Lower leg skin (tissue), 3 donors: ENCODE measurements around the gene PACC1.

Source experiments
- CTCF ChIP-seq, 3 donors: fragments of 450-650 bp; IDR thresholded peaks; one replicate each; pipeline ENCODE4 v1.5.1; 2016; ENCODE audit warnings: antibody characterized with exemption in 3 of 3, mild to moderate bottlenecking in 3 of 3, moderate library complexity in 2 of 3
- POLR2A ChIP-seq, 2 donors: fragments of 450-650 bp; IDR thresholded peaks; one replicate each; pipeline ENCODE4 v1.6.1; 2016 to 2017; ENCODE audit warnings: antibody characterized with exemption in 2 of 2, mild to moderate bottlenecking in 1 of 2, moderate library complexity in 1 of 2

GRCh38 chr1:212415107-212415841 lies 588 bp upstream of the PACC1 start:
- TF ChIP-seq CTCF (IDR thresholded peaks at IDR 0.05), result no peak
- no peak for TF ChIP-seq POLR2A (IDR thresholded peaks at IDR 0.05)
